ENCODE results near the gene RASAL3.
"Not testable (repeated sequence)": the region's sequence is repeated elsewhere in the genome, so short reads cannot be mapped to it uniquely, and the experiment has no call there.

Gene RASAL3

GRCh38 chr19:15417699-15418098 lies 46.6 kb downstream of the RASAL3 start:
- TF ChIP-seq, protein P1, sequence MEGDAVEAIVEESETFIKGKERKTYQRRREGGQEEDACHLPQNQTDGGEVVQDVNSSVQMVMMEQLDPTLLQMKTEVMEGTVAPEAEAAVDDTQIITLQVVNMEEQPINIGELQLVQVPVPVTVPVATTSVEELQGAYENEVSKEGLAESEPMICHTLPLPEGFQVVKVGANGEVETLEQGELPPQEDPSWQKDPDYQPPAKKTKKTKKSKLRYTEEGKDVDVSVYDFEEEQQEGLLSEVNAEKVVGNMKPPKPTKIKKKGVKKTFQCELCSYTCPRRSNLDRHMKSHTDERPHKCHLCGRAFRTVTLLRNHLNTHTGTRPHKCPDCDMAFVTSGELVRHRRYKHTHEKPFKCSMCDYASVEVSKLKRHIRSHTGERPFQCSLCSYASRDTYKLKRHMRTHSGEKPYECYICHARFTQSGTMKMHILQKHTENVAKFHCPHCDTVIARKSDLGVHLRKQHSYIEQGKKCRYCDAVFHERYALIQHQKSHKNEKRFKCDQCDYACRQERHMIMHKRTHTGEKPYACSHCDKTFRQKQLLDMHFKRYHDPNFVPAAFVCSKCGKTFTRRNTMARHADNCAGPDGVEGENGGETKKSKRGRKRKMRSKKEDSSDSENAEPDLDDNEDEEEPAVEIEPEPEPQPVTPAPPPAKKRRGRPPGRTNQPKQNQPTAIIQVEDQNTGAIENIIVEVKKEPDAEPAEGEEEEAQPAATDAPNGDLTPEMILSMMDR (IDR thresholded peaks at IDR 0.05; ENCODE audit: insufficient read depth, low read depth, low read length, missing control alignments) = no peak
- peak overlapping the region; percentile 94 for H3K4me3 ChIP-seq (ENCODE audit: low read length)
- peak; percentile 34 for DNase-seq (ENCODE audit: low read depth)

DNA sequence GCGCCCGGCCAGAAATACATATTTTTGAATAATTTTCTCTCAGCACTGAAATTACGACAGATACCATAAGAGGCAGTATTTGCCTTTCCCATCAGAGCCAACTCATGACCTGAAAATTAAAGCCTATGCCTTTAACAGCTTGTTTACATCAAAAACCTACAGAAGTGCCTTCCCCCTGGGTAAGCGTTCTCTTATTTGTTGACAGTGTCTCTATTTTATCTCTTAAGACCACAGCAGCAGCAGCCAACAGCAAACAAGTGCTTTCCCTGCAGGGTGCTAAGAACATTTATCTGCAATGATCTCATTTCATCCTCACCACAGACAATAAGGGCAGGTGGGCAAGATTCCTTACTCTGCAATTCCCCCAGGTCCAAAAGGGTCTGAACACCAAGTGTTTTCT lies 51.5 kb downstream of the RASAL3 start:
- H3K4me3 ChIP-seq (ENCODE audit: low read length) = no peak overlapping the region
- DNase-seq (ENCODE audit: low read depth) = no peak
- TF ChIP-seq, protein P1 (IDR thresholded peaks at IDR 0.05; ENCODE audit: insufficient read depth, low read depth, low read length, missing control alignments) = no peak

GRCh38 chr19:15411351-15411750 lies 53.0 kb downstream of the RASAL3 start:
- DNase-seq (ENCODE audit: low read depth) = not testable (repeated sequence)

DNA sequence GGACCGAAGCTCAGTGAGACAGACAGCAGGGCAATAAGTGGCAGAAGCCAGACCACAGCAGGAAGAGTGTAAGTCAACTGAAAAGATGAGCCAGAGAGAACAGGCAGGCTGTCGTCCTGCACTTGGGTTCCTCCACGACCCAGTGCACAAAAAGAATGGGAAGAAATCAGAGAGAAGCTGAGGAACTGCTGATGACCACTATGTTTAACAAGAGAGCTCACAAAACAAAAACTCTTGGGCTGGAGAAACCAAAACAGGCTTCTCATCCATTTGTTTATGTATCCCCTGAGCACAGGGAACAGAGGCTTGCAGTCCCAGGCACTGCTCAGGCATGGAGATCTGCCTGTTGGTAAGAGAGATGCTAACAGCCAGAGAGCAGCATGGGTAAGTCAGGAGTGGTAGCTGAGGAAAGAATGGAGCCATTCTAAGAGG lies 59.5 kb downstream of the RASAL3 start:
- no peak overlapping the region for H3K4me3 ChIP-seq (ENCODE audit: low read length)
- TF ChIP-seq, protein P1 (IDR thresholded peaks at IDR 0.05; ENCODE audit: insufficient read depth, low read depth, low read length, missing control alignments) = no peak
- DNase-seq (ENCODE audit: low read depth) = no peak

More at GRCh38 chr19:15411351-15411750, 53.0 kb downstream of the RASAL3 start:
- not testable (repeated sequence) for H3K4me3 ChIP-seq (ENCODE audit: low read length)

DNA sequence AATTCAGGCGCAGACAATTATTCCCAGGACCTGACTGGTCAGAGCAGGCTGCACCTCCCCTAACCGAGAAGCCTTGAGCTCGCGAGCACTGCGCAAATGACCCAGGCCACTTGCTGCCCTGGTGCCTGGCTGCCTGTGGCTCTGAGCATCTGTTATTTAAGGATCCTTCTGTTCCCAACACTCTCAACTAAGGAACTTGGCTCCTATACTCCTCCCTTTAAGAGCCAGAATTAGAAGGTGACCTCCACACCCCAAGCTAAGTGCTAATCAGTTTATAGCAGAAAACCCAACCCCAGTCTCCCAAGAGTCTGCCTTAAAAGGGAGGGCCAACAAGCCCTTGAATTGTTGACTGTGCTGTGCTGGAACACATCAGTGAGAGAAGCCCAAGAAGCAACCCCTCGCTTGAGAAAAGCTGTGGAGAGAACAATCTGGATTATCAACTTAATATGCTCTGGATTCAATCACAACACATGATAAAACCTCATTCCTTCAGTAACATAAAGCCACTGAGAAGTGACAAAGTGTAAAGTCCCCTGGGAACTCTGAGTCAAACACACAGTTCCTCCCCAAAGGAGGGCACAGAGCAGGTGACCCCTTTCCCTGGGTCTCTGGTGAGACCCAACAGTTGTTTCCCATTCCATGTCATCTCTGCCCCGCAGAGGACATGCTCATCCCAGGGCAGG lies 60.1 kb downstream of the RASAL3 start:
- H3K4me3 ChIP-seq (ENCODE audit: low read length) = no peak overlapping the region
- no peak for DNase-seq (ENCODE audit: low read depth)
- TF ChIP-seq, protein P1 (IDR thresholded peaks at IDR 0.05; ENCODE audit: insufficient read depth, low read depth, low read length, missing control alignments) = no peak

GRCh38 chr19:15403151-15403531 lies 61.2 kb downstream of the RASAL3 start:
- DNase-seq (ENCODE audit: low read depth) = no peak
- H3K4me3 ChIP-seq (ENCODE audit: low read length) = no peak overlapping the region
- TF ChIP-seq, protein P1 (IDR thresholded peaks at IDR 0.05; ENCODE audit: insufficient read depth, low read depth, low read length, missing control alignments) = no peak

DNA sequence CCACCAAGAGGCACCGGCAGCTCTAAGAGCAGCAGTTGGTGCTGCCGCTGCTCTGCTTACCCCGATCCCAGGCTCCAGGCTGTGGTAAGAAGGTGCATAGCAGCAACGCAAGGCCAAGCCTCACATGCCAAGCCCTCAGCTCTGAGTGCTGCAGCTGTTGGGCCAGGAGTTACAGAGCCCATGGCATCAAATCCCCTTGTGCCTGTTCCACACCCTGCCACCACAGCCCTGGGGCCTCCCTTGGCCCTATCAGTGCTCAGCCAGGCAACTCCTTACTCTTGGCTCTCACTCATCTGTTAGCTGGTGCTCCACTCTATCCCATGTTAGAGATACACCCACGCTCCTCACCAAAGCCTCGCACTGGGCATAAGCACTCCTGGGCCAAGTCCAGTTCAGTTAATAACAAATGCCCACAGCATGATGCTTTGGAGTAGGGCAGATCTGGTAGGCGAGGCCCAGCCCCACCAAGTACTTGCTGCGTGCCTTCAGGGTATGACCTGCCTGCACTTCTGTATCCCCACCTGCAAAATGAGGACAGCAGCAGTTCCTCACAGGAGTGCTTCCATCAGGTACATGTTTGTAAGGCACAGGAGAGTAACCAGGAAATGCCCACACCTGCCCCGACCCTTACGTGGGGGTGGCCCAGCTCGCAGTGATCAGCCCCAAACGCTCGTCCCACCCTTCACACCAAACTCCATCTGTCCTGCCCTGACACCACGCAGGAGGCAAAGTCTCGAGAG lies 61.8 kb downstream of the RASAL3 start:
- H3K4me3 ChIP-seq (ENCODE audit: low read length) = no peak overlapping the region
- no peak for DNase-seq (ENCODE audit: low read depth)
- TF ChIP-seq, protein P1 (IDR thresholded peaks at IDR 0.05; ENCODE audit: insufficient read depth, low read depth, low read length, missing control alignments) = no peak
